ENCODE measurements around the gene AGAP2.

- TF ChIP-seq CTCF (IDR thresholded peaks at IDR 0.05), result no peak
- no peak for TF ChIP-seq NR3C1 (CRISPR knock-in tag; conservative IDR thresholded peaks at IDR 0.05; ENCODE audit: low read depth)
- no peak for TF ChIP-seq ATF3 (CRISPR knock-in tag; conservative IDR thresholded peaks at IDR 0.05)
- no peak for TF ChIP-seq KAT7 (CRISPR knock-in tag; IDR thresholded peaks at IDR 0.05; ENCODE audit: borderline replicate concordance)
- TF ChIP-seq ZBTB43 (CRISPR knock-in tag; IDR thresholded peaks at IDR 0.05), result no peak
- TF ChIP-seq USF2 (CRISPR knock-in tag; IDR thresholded peaks at IDR 0.05), result no peak
- TF ChIP-seq ETV6 (CRISPR knock-in tag; IDR thresholded peaks at IDR 0.05), result no peak
Measured at GRCh38 chr12:57746025-57746424, 7.5 kb upstream of the AGAP2 start.
